Colonic mucosa (tissue), 4 donors: ENCODE results near the gene BRD7. TPM values are rescaled to one million over a fixed set of nuclear protein-coding genes. Genes with fewer than 3 reads are reported as not detected.

ENCODE experiments used
- DNase-seq: peaks from one replicate; pipeline ENCODE4 v3.0.0-alpha.2; 2020
- H3K27ac ChIP-seq: fragments of 200-600 bp; one replicate; pipeline ENCODE4 v1.8.0; 2021
- H3K27me3 ChIP-seq: fragments of 200-600 bp; one replicate; pipeline ENCODE4 v1.8.0; 2021
- H3K36me3 ChIP-seq: fragments of 200-600 bp; one replicate; pipeline ENCODE4 v1.8.0; 2021
- H3K4me1 ChIP-seq: fragments of 200-600 bp; one replicate; pipeline ENCODE4 v1.8.0; 2021; ENCODE audit warnings: mild to moderate bottlenecking
- H3K4me3 ChIP-seq: fragments of 200-600 bp; one replicate; pipeline ENCODE4 v1.8.0; 2021
- H3K9ac ChIP-seq, 2 donors: one replicate each; pipeline ENCODE4 v1.7.0; 2013; ENCODE audit warnings: control low read depth in 2 of 2, low read depth in 2 of 2, low read length in 2 of 2
- H3K9me3 ChIP-seq: fragments of 200-600 bp; one replicate; pipeline ENCODE4 v1.8.0; 2021
- CTCF ChIP-seq: fragments of 200-600 bp; IDR thresholded peaks from one replicate; pipeline ENCODE4 v1.8.0; 2022; ENCODE audit warnings: antibody characterized with exemption, mild to moderate bottlenecking
- intact Hi-C: fragments of 100-400 bp; cut with DNase I; formaldehyde crosslinking; loops from one replicate; pipeline ENCODE4 v1.14.1; 2022
- total RNA-seq, 2 donors: library from RNA; stranded (reverse); fragmentation: NEBNext Ultra II Directional in 1 of 2; extraction: Animal tissue kit (Norgen Biotek cat#: 25700) in 1 of 2; gene quantifications; one replicate each; pipeline ENCODE4 v1.2.1, GENCODE V29; 2021
- donor health status: healthy.
- donor health status: DM: no; HTN: no; CAD: no.
- donor health status: DM: no; HTN: no; CAD: no.

The BRD7 gene
- total RNA-seq, 2 donors from 2014 or later: 69.9 to 76.3 TPM

GRCh38 chr16:50308237-50308965 is 60.4 kb downstream of the BRD7 start:
- Histone ChIP-seq H3K4me1 (no peaks in the 10 kb centered on the region), H3K36me3 (no peaks in the 10 kb centered on the region), H3K9ac (no peak overlapping the region), H3K27me3 (no peaks in the 10 kb centered on the region), H3K4me3 (no peak overlapping the region), H3K27ac (no peak overlapping the region), H3K9me3 (no peaks in the 10 kb centered on the region)
- DNase-seq: no peak
- no peak for TF ChIP-seq CTCF
- intact Hi-C loops: no loop called here

GRCh38 chr16:50306287-50306686 is 62.5 kb downstream of the BRD7 start:
- no peak for TF ChIP-seq CTCF
- H3K9ac ChIP-seq: no peak overlapping the region
- no peaks in the 10 kb centered on the region for H3K27me3 ChIP-seq
- peaks cover 7% of the 10 kb centered on the region for H3K4me1 ChIP-seq
- no peak for DNase-seq
- no peak overlapping the region for H3K27ac ChIP-seq
- H3K4me3 ChIP-seq: no peak overlapping the region
- intact Hi-C loops: no loop called here
- no peaks in the 10 kb centered on the region for H3K9me3 ChIP-seq
- no peaks in the 10 kb centered on the region for H3K36me3 ChIP-seq

DNA sequence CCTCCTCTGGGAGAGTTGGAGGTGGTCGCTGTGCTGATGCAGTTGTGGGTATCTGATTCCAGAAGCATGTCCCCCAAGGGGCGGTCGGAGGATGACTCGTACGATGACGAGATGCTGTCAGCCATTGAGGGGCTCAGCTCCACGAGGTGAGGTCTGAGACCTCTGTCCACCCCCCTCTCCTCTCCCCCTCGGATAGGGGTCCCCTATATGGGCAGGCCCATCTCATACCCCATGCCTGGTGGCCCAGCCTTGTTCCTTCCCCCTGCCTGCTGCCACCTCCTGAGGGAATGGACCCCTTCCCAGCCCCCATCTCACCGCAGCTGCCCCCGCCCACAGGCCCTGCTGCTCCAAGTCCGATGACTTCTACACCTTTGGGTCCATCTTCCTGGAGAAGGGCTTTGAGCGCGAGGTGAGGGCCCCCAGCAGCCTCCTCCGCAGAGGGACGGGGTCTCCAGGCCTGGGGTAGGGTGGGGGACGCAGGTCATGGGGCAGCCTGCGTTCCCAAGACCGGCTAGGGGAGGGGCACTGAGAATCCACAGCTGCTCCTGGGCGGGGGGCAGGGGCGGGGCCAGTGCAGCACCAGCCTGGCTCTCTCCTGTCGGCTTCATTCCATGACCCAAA is 63.2 kb downstream of the BRD7 start:
- DNase-seq: no peak
- no peaks in the 10 kb centered on the region for H3K36me3 ChIP-seq

GRCh38 chr16:50304467-50305440 is 64.0 kb downstream of the BRD7 start:
- Histone ChIP-seq H3K36me3 (no peaks in the 10 kb centered on the region), H3K27ac (no peak overlapping the region), H3K4me1 (peaks cover 7% of the 10 kb centered on the region), H3K27me3 (no peaks in the 10 kb centered on the region), H3K4me3 (no peak overlapping the region), H3K9ac (no peak overlapping the region), H3K9me3 (no peaks in the 10 kb centered on the region)
- no peak for TF ChIP-seq CTCF
- no peak for DNase-seq
- intact Hi-C loops: no loop called here

More for the DNA sequence above, 63.2 kb downstream of the BRD7 start:
- Histone ChIP-seq H3K27ac (no peak overlapping the region), H3K27me3 (no peaks in the 10 kb centered on the region), H3K4me1 (peaks cover 7% of the 10 kb centered on the region), H3K9me3 (no peaks in the 10 kb centered on the region), H3K4me3 (no peak overlapping the region), H3K9ac (no peak overlapping the region)
- no peak for TF ChIP-seq CTCF
- intact Hi-C loops: no loop called here
